Measurements from ENCODE around the gene CCIN. TPM values are rescaled to one million over a fixed set of nuclear protein-coding genes. Genes with fewer than 3 reads are reported as not detected.

CCIN gene
- total and polyA plus RNA-seq, 9 of the 15 experiments (the other 6 are each of a cell fraction or from before 2014, with no cell fraction given) = not detected

GRCh38 chr9:36127652-36128244 is 41.4 kb upstream of the CCIN start:
- no peaks in the 10 kb centered on the region for H4K20me1 ChIP-seq (replicated peaks; ENCODE audit: control insufficient read depth, insufficient read depth, low read length)
- FAIRE-seq (no peak), DNase-seq (ENCODE audit: extremely low read depth in 1 of 4, low spot score in 3 of 4) (no peak), ATAC-seq (no peak)
- no peaks in the 10 kb centered on the region for H3K36me3 ChIP-seq (ENCODE audit: control insufficient read depth, insufficient read depth, low read length)
- H3K79me2 ChIP-seq (ENCODE audit: control insufficient read depth, insufficient read depth, low read length) = no peaks in the 10 kb centered on the region
- TF ChIP-seq EZH2 (IDR thresholded peaks at IDR 0.05; ENCODE audit: borderline replicate concordance, low read depth, low read length) = no peak
- TF ChIP-seq NFXL1 (CRISPR knock-in tag; IDR thresholded peaks at IDR 0.05) = no peak
- TF ChIP-seq, protein P1, sequence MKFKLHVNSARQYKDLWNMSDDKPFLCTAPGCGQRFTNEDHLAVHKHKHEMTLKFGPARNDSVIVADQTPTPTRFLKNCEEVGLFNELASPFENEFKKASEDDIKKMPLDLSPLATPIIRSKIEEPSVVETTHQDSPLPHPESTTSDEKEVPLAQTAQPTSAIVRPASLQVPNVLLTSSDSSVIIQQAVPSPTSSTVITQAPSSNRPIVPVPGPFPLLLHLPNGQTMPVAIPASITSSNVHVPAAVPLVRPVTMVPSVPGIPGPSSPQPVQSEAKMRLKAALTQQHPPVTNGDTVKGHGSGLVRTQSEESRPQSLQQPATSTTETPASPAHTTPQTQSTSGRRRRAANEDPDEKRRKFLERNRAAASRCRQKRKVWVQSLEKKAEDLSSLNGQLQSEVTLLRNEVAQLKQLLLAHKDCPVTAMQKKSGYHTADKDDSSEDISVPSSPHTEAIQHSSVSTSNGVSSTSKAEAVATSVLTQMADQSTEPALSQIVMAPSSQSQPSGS (CRISPR knock-in tag; IDR thresholded peaks at IDR 0.05) = no peak
- TF ChIP-seq, protein P2, sequence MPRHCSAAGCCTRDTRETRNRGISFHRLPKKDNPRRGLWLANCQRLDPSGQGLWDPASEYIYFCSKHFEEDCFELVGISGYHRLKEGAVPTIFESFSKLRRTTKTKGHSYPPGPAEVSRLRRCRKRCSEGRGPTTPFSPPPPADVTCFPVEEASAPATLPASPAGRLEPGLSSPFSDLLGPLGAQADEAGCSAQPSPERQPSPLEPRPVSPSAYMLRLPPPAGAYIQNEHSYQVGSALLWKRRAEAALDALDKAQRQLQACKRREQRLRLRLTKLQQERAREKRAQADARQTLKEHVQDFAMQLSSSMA (CRISPR knock-in tag; IDR thresholded peaks at IDR 0.05) = no peak
- TF ChIP-seq TRIM28 (IDR thresholded peaks at IDR 0.05) = no peak
- no peak for TF ChIP-seq MCM5 (IDR thresholded peaks at IDR 0.05; ENCODE audit: low read depth)
- no peak for TF ChIP-seq NEUROD1 (IDR thresholded peaks at IDR 0.05; ENCODE audit: borderline replicate concordance, low read depth, low read length, partially characterized antibody)
- TF ChIP-seq ZFPM2 (CRISPR knock-in tag; IDR thresholded peaks at IDR 0.05) = no peak
- no peak for TF ChIP-seq ZNF707 (CRISPR knock-in tag; conservative IDR thresholded peaks at IDR 0.05)
- TF ChIP-seq RNF2 (IDR thresholded peaks at IDR 0.05) = no peak
- TF ChIP-seq LEF1 (IDR thresholded peaks at IDR 0.05) = no peak
- TF ChIP-seq ZNF324 (CRISPR knock-in tag; IDR thresholded peaks at IDR 0.05) = no peak
- no peak for TF ChIP-seq STAG1 (CRISPR knock-in tag; IDR thresholded peaks at IDR 0.05; ENCODE audit: borderline replicate concordance)
- in situ Hi-C loops (cut with MboI) = no loop called here
- CTCF ChIA-PET (ENCODE audit: low intra/inter-chr PET ratio) = no interaction called here
- H3K27me3 ChIP-seq (ENCODE audit: control insufficient read depth in 2 of 2, insufficient read depth in 2 of 2, low read length in 2 of 2) = no peaks in the 10 kb centered on the region
- no TSS peak for BruUV-seq (replicated peaks)
- H3K9me1 ChIP-seq (ENCODE audit: control insufficient read depth, insufficient read depth, low read length) = no peaks in the 10 kb centered on the region
- H2AFZ ChIP-seq (ENCODE audit: low read depth, low read length) = no peak overlapping the region
- H3K4me2 ChIP-seq (ENCODE audit: insufficient read depth, low read length) = no peak overlapping the region
- POLR2A ChIA-PET = interaction anchor here (0.6 to 1.0 kb wide), 4 partner anchors 11 to 163 kb away, joined by 3 read pairs; no protein-coding TSS in a partner anchor
- no peaks in the 10 kb centered on the region; a peak in 2 of 5 replicates for H3K4me1 ChIP-seq (replicated peaks in 1 of 2; ENCODE audit: control insufficient read depth in 2 of 2, insufficient read depth in 2 of 2, low read length in 2 of 2)
- no peaks in the 10 kb centered on the region for H3K9me3 ChIP-seq (replicated peaks; ENCODE audit: control insufficient read depth, insufficient read depth, low read depth, low read length)
- H3K27ac ChIP-seq (ENCODE audit: extremely low read depth, low read depth, low read length) = no peak overlapping the region
- no peak overlapping the region for H3K9ac ChIP-seq (ENCODE audit: insufficient read depth in 1 of 2, low read depth in 2 of 2, low read length in 2 of 2)
- WGBS (ENCODE audit: insufficient coverage, low coverage, missing lambda C conversion rate) = 30% methylated on average over 3 of the region's 5 CpGs
- no peak overlapping the region for H3K4me3 ChIP-seq
- intact Hi-C loops (cut with micrococcal nuclease) = no loop called here

Data from K562 (cell line).